ENCODE measurements around the gene KYNU. TPM values are rescaled to one million over a fixed set of nuclear protein-coding genes. Genes with fewer than 3 reads are reported as not detected.

Gene KYNU
- total and polyA plus RNA-seq, 2 experiments from 2014 or later = not detected

DNA sequence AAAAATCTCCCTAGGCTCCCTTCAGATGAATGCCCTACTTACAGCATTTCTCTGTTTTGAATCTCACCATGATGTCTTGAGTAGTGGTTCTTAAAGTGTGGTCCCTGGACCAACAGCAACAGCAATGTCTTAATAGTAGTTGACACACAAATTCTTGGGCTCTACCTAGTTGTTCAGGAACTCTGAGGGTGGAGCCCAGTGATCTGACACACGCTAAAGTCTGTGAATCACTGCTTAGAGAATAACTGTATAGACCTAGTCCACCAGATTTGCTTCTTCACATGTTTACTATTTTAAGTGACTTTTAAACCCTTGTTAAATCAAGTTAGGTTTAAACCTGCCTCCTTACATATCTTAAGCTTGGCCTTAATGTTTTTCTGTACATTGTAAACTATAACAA lies 204.2 kb downstream of the KYNU start:
- 54 to 55% methylated on average over 1 of the region's 1 CpG for WGBS, 2 experiments (ENCODE audit: low coverage in 1 of 2, low lambda C conversion rate in 2 of 2, missing lambda C conversion rate in 2 of 2)
- Histone ChIP-seq H2AFZ (no peak overlapping the region), H3K4me3 (no peak overlapping the region), H3K27ac (no peak overlapping the region), H3K9me3 (ENCODE audit: low read depth) (no peaks in the 10 kb centered on the region), H3K36me3 (ENCODE audit: low read depth) (no peaks in the 10 kb centered on the region), H3K4me2 (ENCODE audit: unreplicated experiment) (no peak overlapping the region), H4K20me1 (ENCODE audit: insufficient read depth) (no peaks in the 10 kb centered on the region), H3K9me2 (ENCODE audit: insufficient read depth) (no peaks in the 10 kb centered on the region), H3K4me1 (ENCODE audit: insufficient read depth) (peaks cover 5% of the 10 kb centered on the region; the same call in 1 of the 2 replicates), H3K9ac (no peak overlapping the region), H3K27me3 (replicated peaks; ENCODE audit: insufficient read depth) (no peaks in the 10 kb centered on the region), H3F3A (ENCODE audit: insufficient read depth) (0 out of 2 replicates have a peak, but pooled peaks cover 9% of the 10 kb centered on the region), H3K79me2 (ENCODE audit: insufficient read depth) (no peaks in the 10 kb centered on the region)
- TF ChIP-seq EZH2 (IDR thresholded peaks at IDR 0.05; ENCODE audit: insufficient read depth, poor library complexity, severe bottlenecking) (no peak), EZH2phosphoT487 (IDR thresholded peaks at IDR 0.05; ENCODE audit: insufficient read depth, low read depth) (no peak)
- in situ Hi-C loops (cut with MboI) = no loop called here
- DNase-seq = peak; percentile 25

DNA sequence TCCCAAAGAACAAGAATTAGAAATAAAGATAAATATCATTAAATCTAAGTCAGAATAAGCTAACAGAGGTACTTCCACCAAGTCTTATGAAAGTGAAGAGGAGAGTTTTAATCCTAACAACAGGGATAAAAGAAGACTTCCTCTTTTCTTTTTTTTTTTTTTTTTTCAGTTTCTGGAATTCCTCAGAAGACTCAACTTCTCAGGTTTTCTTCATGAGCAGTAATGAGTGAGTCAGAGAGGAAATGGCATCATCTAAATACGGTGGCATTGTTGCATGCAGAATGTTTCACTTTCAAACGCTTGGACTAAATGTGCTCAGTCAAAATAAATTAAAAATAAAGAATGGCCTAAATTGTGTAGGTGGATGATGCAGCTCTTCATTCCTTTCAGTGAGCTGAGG lies 206.2 kb downstream of the KYNU start:
- Histone ChIP-seq H4K20me1 (ENCODE audit: insufficient read depth) (no peaks in the 10 kb centered on the region), H3K4me3 (peak overlapping the region; percentile 52), H3K9me2 (ENCODE audit: insufficient read depth) (no peaks in the 10 kb centered on the region), H3K9ac (peak overlapping the region; percentile 28; the same call in 1 of the 2 replicates), H3K27me3 (replicated peaks; ENCODE audit: insufficient read depth) (no peaks in the 10 kb centered on the region), H3K9me3 (ENCODE audit: low read depth) (no peaks in the 10 kb centered on the region), H3K27ac (peak overlapping the region; percentile 64), H3K36me3 (ENCODE audit: low read depth) (no peaks in the 10 kb centered on the region), H3K4me2 (ENCODE audit: unreplicated experiment) (peak overlapping the region; percentile 79), H3K4me1 (ENCODE audit: insufficient read depth) (peaks cover 5% of the 10 kb centered on the region; the same call in 1 of the 2 replicates), H3K79me2 (ENCODE audit: insufficient read depth) (no peaks in the 10 kb centered on the region), H2AFZ (peak overlapping the region; percentile 68), H3F3A (ENCODE audit: insufficient read depth) (0 out of 2 replicates have a peak, but pooled peaks cover 9% of the 10 kb centered on the region)
- TF ChIP-seq EZH2phosphoT487 (IDR thresholded peaks at IDR 0.05; ENCODE audit: insufficient read depth, low read depth) (no peak), EZH2 (IDR thresholded peaks at IDR 0.05; ENCODE audit: insufficient read depth, poor library complexity, severe bottlenecking) (no peak)
- WGBS, 2 experiments (ENCODE audit: low coverage in 1 of 2, low lambda C conversion rate in 2 of 2, missing lambda C conversion rate in 2 of 2) = 1 to 2% methylated on average over 2 of the region's 2 CpGs
- in situ Hi-C loops (cut with MboI) = no loop called here
- DNase-seq = peak; percentile 87

DNA sequence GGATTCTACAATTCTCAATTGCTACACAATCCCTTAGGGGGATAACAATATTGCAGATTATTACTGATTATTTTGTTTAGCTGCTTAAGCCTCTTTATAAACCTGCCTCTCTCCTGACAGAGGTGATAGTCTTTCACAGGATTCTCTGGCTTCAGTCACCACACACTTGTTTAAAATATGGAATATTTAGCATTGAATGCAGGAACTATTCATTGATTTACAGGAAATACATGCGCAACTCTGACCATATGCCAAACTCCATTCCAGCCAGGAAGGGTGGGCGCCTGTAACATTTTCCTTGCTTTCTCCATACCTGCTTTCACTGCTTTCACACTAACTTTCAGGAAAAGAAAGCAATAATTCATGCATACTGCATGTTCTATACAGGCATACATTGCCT lies 207.0 kb downstream of the KYNU start:
- Histone ChIP-seq H3K4me1 (ENCODE audit: insufficient read depth) (peaks cover 5% of the 10 kb centered on the region; the same call in 1 of the 2 replicates), H3K27me3 (replicated peaks; ENCODE audit: insufficient read depth) (no peaks in the 10 kb centered on the region), H3K9me3 (ENCODE audit: low read depth) (no peaks in the 10 kb centered on the region), H3K9ac (no peak overlapping the region), H3F3A (ENCODE audit: insufficient read depth) (0 out of 2 replicates have a peak, but pooled peaks cover 9% of the 10 kb centered on the region), H3K27ac (no peak overlapping the region), H3K4me3 (no peak overlapping the region), H2AFZ (0 out of 2 replicates have a peak overlapping the region, but pooled peaks have one; percentile 68), H4K20me1 (ENCODE audit: insufficient read depth) (no peaks in the 10 kb centered on the region), H3K79me2 (ENCODE audit: insufficient read depth) (no peaks in the 10 kb centered on the region), H3K4me2 (ENCODE audit: unreplicated experiment) (peak overlapping the region; percentile 79), H3K36me3 (ENCODE audit: low read depth) (no peaks in the 10 kb centered on the region), H3K9me2 (ENCODE audit: insufficient read depth) (no peaks in the 10 kb centered on the region)
- in situ Hi-C loops (cut with MboI) = no loop called here
- 81 to 88% methylated on average over 2 of the region's 2 CpGs for WGBS, 2 experiments (ENCODE audit: low coverage in 1 of 2, low lambda C conversion rate in 2 of 2, missing lambda C conversion rate in 2 of 2)
- DNase-seq = no peak
- no peak for TF ChIP-seq EZH2 (IDR thresholded peaks at IDR 0.05; ENCODE audit: insufficient read depth, poor library complexity, severe bottlenecking)
- TF ChIP-seq EZH2phosphoT487 (IDR thresholded peaks at IDR 0.05; ENCODE audit: insufficient read depth, low read depth) = no peak

DNA sequence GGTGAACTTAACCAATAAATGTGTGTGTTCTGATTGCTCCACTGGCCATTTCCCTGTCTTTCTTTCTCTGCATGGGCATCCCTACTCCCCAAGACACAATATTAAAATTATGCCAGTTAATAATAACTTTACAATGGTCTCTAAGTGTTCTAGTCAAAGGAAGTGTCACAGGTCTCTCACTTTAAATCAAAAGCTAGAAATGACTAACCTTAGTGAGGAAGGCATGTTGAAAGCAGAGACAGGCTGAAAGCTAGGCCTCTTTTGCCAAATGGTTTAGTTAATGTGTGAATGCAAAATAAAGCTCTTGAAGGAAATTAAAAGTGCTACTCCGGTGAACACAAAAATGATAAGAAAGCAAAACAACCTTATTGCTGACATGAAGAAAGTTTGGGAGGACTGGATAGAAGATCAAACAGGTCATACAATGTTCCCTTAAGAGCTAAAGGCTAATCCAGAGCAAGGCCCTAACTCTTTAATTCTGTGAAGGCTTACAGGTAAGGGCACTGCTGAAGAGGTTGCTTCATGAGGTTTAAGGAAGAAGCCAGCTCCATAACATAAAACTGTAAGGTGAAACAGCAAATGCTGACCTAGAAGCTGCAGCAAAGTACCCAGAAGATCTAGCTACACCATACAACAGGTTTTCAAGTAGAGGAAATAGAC lies 207.8 kb downstream of the KYNU start:
- H4K20me1 ChIP-seq (ENCODE audit: insufficient read depth) = no peaks in the 10 kb centered on the region
- no peak overlapping the region for H2AFZ ChIP-seq
- no peak for TF ChIP-seq EZH2 (IDR thresholded peaks at IDR 0.05; ENCODE audit: insufficient read depth, poor library complexity, severe bottlenecking)
- TF ChIP-seq EZH2phosphoT487 (IDR thresholded peaks at IDR 0.05; ENCODE audit: insufficient read depth, low read depth) = no peak
- no peaks in the 10 kb centered on the region for H3K79me2 ChIP-seq (ENCODE audit: insufficient read depth)
- in situ Hi-C loops (cut with MboI) = no loop called here
- no peak overlapping the region for H3K4me3 ChIP-seq
- no peak overlapping the region for H3K4me2 ChIP-seq (ENCODE audit: unreplicated experiment)
- H3K4me1 ChIP-seq (ENCODE audit: insufficient read depth) = peaks cover 5% of the 10 kb centered on the region; the same call in 1 of the 2 replicates
- H3K9me3 ChIP-seq (ENCODE audit: low read depth) = no peaks in the 10 kb centered on the region
- no peaks in the 10 kb centered on the region for H3K36me3 ChIP-seq (ENCODE audit: low read depth)
- no peaks in the 10 kb centered on the region for H3K9me2 ChIP-seq (ENCODE audit: insufficient read depth)
- no peaks in the 10 kb centered on the region for H3K27me3 ChIP-seq (replicated peaks; ENCODE audit: insufficient read depth)
- no peak for DNase-seq
- WGBS, 2 experiments (ENCODE audit: low coverage in 1 of 2, low lambda C conversion rate in 2 of 2, missing lambda C conversion rate in 2 of 2) = 94 to 96% methylated on average over 1 of the region's 1 CpG
- no peak overlapping the region for H3K27ac ChIP-seq
- H3F3A ChIP-seq (ENCODE audit: insufficient read depth) = 0 out of 2 replicates have a peak, but pooled peaks cover 9% of the 10 kb centered on the region
- H3K9ac ChIP-seq = no peak overlapping the region
